PC-9 (cell line): ENCODE data around the gene CNFN.

ENCODE experiments used
- CTCF ChIP-seq: fragments of 200-600 bp; sonication (generic); conservative IDR thresholded peaks from 2 replicates; pipeline ENCODE4 v1.6.1; 2017; ENCODE audit warnings: mixed run types, antibody characterized with exemption, mild to moderate bottlenecking, moderate library complexity
- EZH2 ChIP-seq: fragments of 200-600 bp; sonication (generic); IDR thresholded peaks from 2 replicates; pipeline ENCODE4 v1.8.0; 2017; ENCODE audit warnings: antibody characterized with exemption, low read depth

- TF ChIP-seq CTCF (no peak), EZH2 (no peak)
Measured at GRCh38 chr19:42412227-42412626, 22.1 kb upstream of the CNFN start.
